HepG2 (cell line): ENCODE results near the gene CIBAR2.
"Not testable (repeated sequence)": the region's sequence is repeated elsewhere in the genome, so short reads cannot be mapped to it uniquely, and the experiment has no call there.

Experiments used
- SMAD9 ChIP-seq: sonication (generic); formaldehyde crosslinking; IDR thresholded peaks from 2 replicates; pipeline ENCODE4 v1.5.1; 2020; ENCODE audit warnings: mild to moderate bottlenecking, missing genetic modification reagents
- SP4 ChIP-seq: sonication (generic); formaldehyde crosslinking; IDR thresholded peaks from 2 replicates; pipeline ENCODE4 v1.8.1; 2023; ENCODE audit warnings: mild to moderate bottlenecking, missing genetic modification reagents
- SRSF9 ChIP-seq: fragments of 200-400 bp; formaldehyde crosslinking; IDR thresholded peaks from 2 replicates; pipeline ENCODE4 v1.6.1; 2018; ENCODE audit warnings: borderline replicate concordance, mild to moderate bottlenecking, low read depth, low read length; ENCODE audit not compliant: insufficient read depth, poor library complexity, severe bottlenecking
- ZFP1 ChIP-seq: IDR thresholded peaks from 2 replicates; pipeline ENCODE4 v1.6.1; 2016
- ZSCAN29 ChIP-seq: sonication (generic); formaldehyde crosslinking; conservative IDR thresholded peaks from 2 replicates; pipeline ENCODE4 v1.4.0; 2020; ENCODE audit warnings: mild to moderate bottlenecking, missing genetic modification reagents

GRCh38 chr16:85123441-85123840 lies 11.2 kb upstream of the CIBAR2 start:
- not testable (repeated sequence) for TF ChIP-seq SMAD9; ZFP1; SP4 (CRISPR knock-in tag); ZSCAN29 (CRISPR knock-in tag); SRSF9
